Tibial artery (tissue), 4 donors: Measurements from ENCODE around the gene THOC7.
A peak's percentile ranks its signal among the peaks of the same experiment; 100 is the strongest.

Experiments
- DNase-seq, 2 donors: peaks; one replicate each; pipeline ENCODE4 v3.0.0-alpha.2; 2019
- H3K27ac ChIP-seq, 2 donors: fragments of 200-600 bp; sonication (generic) in 1 of 2; 1 replicate in 1 of 2; 2 replicates in 1 of 2; pipeline ENCODE4 v1.5.1; 2018 to 2019; ENCODE audit warnings: mild to moderate bottlenecking in 1 of 2
- H3K27me3 ChIP-seq, 2 donors: fragments of 200-600 bp; sonication (generic) in 1 of 2; one replicate each; pipeline versions ENCODE4 v1.5.1 to v1.6.0; 2016 to 2019
- H3K36me3 ChIP-seq, 3 donors: fragments of 200-600 bp; sonication (generic) in 2 of 3; one replicate each; pipeline ENCODE4 v1.5.1; 2016 to 2019; ENCODE audit warnings: mild to moderate bottlenecking in 2 of 3
- H3K4me1 ChIP-seq, 4 donors: fragments of 200-600 bp; sonication (generic) in 2 of 4; 1 replicate in 3 of 4; 2 replicates in 1 of 4; pipeline ENCODE4 v1.5.1; 2016 to 2019
- H3K4me3 ChIP-seq, 2 donors: fragments of 200-600 bp; sonication (generic) in 1 of 2; 1 replicate in 1 of 2; 2 replicates in 1 of 2; pipeline ENCODE4 v1.5.1; 2018 to 2019; ENCODE audit warnings: mild to moderate bottlenecking in 2 of 2
- H3K9me3 ChIP-seq, 3 donors: fragments of 200-600 bp; sonication (generic) in 1 of 3; one replicate each; pipeline ENCODE4 v1.5.1; 2016 to 2019
- CTCF ChIP-seq, 2 experiments: fragments of 200-600 bp in 1 of 2; fragments of 450-650 bp in 1 of 2; IDR thresholded peaks; one replicate each; pipeline ENCODE4 v1.5.1; 2017 to 2019; ENCODE audit warnings: antibody characterized with exemption in 2 of 2, mild to moderate bottlenecking in 1 of 2, moderate library complexity in 1 of 2
- intact Hi-C: fragments of 100-400 bp; cut with DNase I; formaldehyde crosslinking; loops from one replicate; pipeline ENCODE4 v1.15.0; 2023; ENCODE audit warnings: low total_unique reads

THOC7 gene

GRCh38 chr3:63905731-63906620 lies 42.4 kb upstream of the THOC7 start:
- Histone ChIP-seq H3K36me3 (peaks cover 0 to 4% (median 0%) of the 10 kb centered on the region in 3 donors), H3K9me3 (no peaks in the 10 kb centered on the region), H3K4me3 (no peak overlapping the region), H3K27me3 (no peaks in the 10 kb centered on the region), H3K27ac (no peak overlapping the region), H3K4me1 (peaks cover 0 to 28% (median 1%) of the 10 kb centered on the region in 4 donors)
- no peak for DNase-seq
- intact Hi-C loops = no loop called here
- TF ChIP-seq CTCF (IDR thresholded peaks at IDR 0.05) = no peak

- H3K9me3 ChIP-seq = no peaks in the 10 kb centered on the region
- peaks cover 0 to 11% (median 2%) of the 10 kb centered on the region in 3 donors for H3K36me3 ChIP-seq
- intact Hi-C loops = no loop called here
- H3K27me3 ChIP-seq = no peaks in the 10 kb centered on the region
- H3K4me3 ChIP-seq = no peak overlapping the region
- DNase-seq = no peak
- H3K4me1 ChIP-seq = peaks cover 0 to 30% (median 5%) of the 10 kb centered on the region in 4 donors
- TF ChIP-seq CTCF (IDR thresholded peaks at IDR 0.05) = no peak
- no peak overlapping the region for H3K27ac ChIP-seq
Measured at GRCh38 chr3:63900459-63900858, 36.9 kb upstream of the THOC7 start.

- Histone ChIP-seq H3K27me3 (no peaks in the 10 kb centered on the region), H3K27ac (no peak overlapping the region), H3K36me3 (peaks cover 0 to 11% (median 0%) of the 10 kb centered on the region in 3 donors), H3K4me3 (no peak overlapping the region), H3K4me1 (peaks cover 0 to 34% (median 6%) of the 10 kb centered on the region in 4 donors), H3K9me3 (no peaks in the 10 kb centered on the region)
- DNase-seq = no peak
- no peak for TF ChIP-seq CTCF (IDR thresholded peaks at IDR 0.05)
- intact Hi-C loops = no loop called here
Measured at GRCh38 chr3:63900010-63900409, 36.4 kb upstream of the THOC7 start.

- TF ChIP-seq CTCF (IDR thresholded peaks at IDR 0.05) = no peak
- Histone ChIP-seq H3K4me3 (no peak overlapping the region), H3K36me3 (peaks cover 0 to 11% (median 4%) of the 10 kb centered on the region in 3 donors), H3K27me3 (no peaks in the 10 kb centered on the region), H3K4me1 (peaks cover 0 to 42% (median 10%) of the 10 kb centered on the region in 4 donors), H3K27ac (no peak overlapping the region), H3K9me3 (no peaks in the 10 kb centered on the region)
- no peak for DNase-seq
- intact Hi-C loops = no loop called here
Measured at GRCh38 chr3:63896332-63897030, 32.9 kb upstream of the THOC7 start.

GRCh38 chr3:63895422-63896189 lies 32.0 kb upstream of the THOC7 start:
- H3K9me3 ChIP-seq = no peaks in the 10 kb centered on the region
- no peak overlapping the region for H3K4me3 ChIP-seq
- DNase-seq = no peak
- H3K27me3 ChIP-seq = no peaks in the 10 kb centered on the region
- peak overlapping the region in 1 of 2 donors; percentile 5 for H3K27ac ChIP-seq
- intact Hi-C loops = no loop called here
- peaks cover 0 to 11% (median 4%) of the 10 kb centered on the region in 3 donors for H3K36me3 ChIP-seq
- peaks cover 0 to 42% (median 10%) of the 10 kb centered on the region in 4 donors for H3K4me1 ChIP-seq
- TF ChIP-seq CTCF (IDR thresholded peaks at IDR 0.05) = no peak
